Esophagus muscularis mucosa (tissue), 4 donors: ENCODE results near the gene SLC25A23. TPM values are rescaled to one million over a fixed set of nuclear protein-coding genes. Genes with fewer than 3 reads are reported as not detected.

ENCODE experiments used
- DNase-seq: peaks from one replicate; pipeline ENCODE4 v3.0.0-alpha.2; 2017; ENCODE audit errors: extremely low spot score
- H3K27ac ChIP-seq, 4 donors: fragments of 200-600 bp; sonication (generic); replicated peaks in 1 of 4; 1 replicate in 3 of 4; 2 replicates in 1 of 4; pipeline ENCODE4 v1.5.1; 2016 to 2019; ENCODE audit warnings: mild to moderate bottlenecking in 1 of 4
- H3K27me3 ChIP-seq, 4 donors: fragments of 200-600 bp; sonication (generic); one replicate each; pipeline versions ENCODE4 v1.5.1 to v1.6.0; 2016 to 2019
- H3K36me3 ChIP-seq, 4 donors: fragments of 200-600 bp; sonication (generic); one replicate each; pipeline ENCODE4 v1.5.1; 2016 to 2019
- H3K4me1 ChIP-seq, 4 donors: fragments of 200-600 bp; sonication (generic); one replicate each; pipeline ENCODE4 v1.5.1; 2016 to 2019
- H3K4me3 ChIP-seq, 4 donors: fragments of 200-600 bp; sonication (generic); 1 replicate in 2 of 4; 2 replicates in 2 of 4; pipeline ENCODE4 v1.5.1; 2016 to 2019; ENCODE audit warnings: mild to moderate bottlenecking in 4 of 4, moderate library complexity in 1 of 4
- H3K9me3 ChIP-seq, 4 donors: fragments of 200-600 bp; sonication (generic); 1 replicate in 3 of 4; 2 replicates in 1 of 4; pipeline ENCODE4 v1.5.1; 2016 to 2019
- CTCF ChIP-seq, 3 experiments: fragments of 200-600 bp in 2 of 3; fragments of 450-650 bp in 1 of 3; sonication (generic) in 2 of 3; IDR thresholded peaks; one replicate each; pipeline ENCODE4 v1.5.1; 2017 to 2019; ENCODE audit warnings: antibody characterized with exemption in 3 of 3, mild to moderate bottlenecking in 2 of 3, moderate library complexity in 1 of 3
- EP300 ChIP-seq: sonication (generic); formaldehyde crosslinking; IDR thresholded peaks from one replicate; pipeline ENCODE4 v1.6.1; 2017; ENCODE audit warnings: antibody characterized with exemption
- POLR2A ChIP-seq: fragments of 450-650 bp; IDR thresholded peaks from one replicate; pipeline ENCODE4 v1.6.1; 2017; ENCODE audit warnings: antibody characterized with exemption, moderate library complexity, mild to moderate bottlenecking, low read depth
- POLR2AphosphoS5 ChIP-seq, 2 donors: sonication (generic); formaldehyde crosslinking; IDR thresholded peaks; one replicate each; pipeline ENCODE4 v1.6.1; 2017; ENCODE audit warnings: antibody characterized with exemption in 2 of 2
- WGBS: methylation state at CpG from one replicate; pipeline ENCODE4 v1.1.5; 2018; 5-methylcytosine and 5-hydroxymethylcytosine counted together
- intact Hi-C: fragments of 100-400 bp; cut with DNase I; formaldehyde crosslinking; loops from one replicate; pipeline ENCODE4 v1.15.1; 2023
- total RNA-seq, 4 donors: library from RNA; depleted of rRNA; stranded (reverse); fragments of >200 nt; gene quantifications; one replicate each; pipeline versions ENCODE4 v1.1.0 to v1.2.1, GENCODE V29; 2016

SLC25A23 gene
- total RNA-seq, 4 donors from 2014 or later, result 215 to 412 (median 315) TPM

GRCh38 chr19:6464070-6464873 lies 4.7 kb upstream of the SLC25A23 start, which contains the start of gene CRB3:
TSS of gene CRB3 (plus strand) at chr19:6464271. CDS start at chr19:6464702, 431 bp downstream.
- peaks cover 0 to 19% (median 11%) of the 10 kb centered on the region in 4 donors for H3K4me1 ChIP-seq
- 25% methylated on average over 4 of the region's 65 CpGs for WGBS
- no peak for DNase-seq

GRCh38 chr19:6460099-6460884 lies 700 bp upstream of the SLC25A23 start:
- Histone ChIP-seq H3K27me3 (peaks cover 0 to 31% (median 14%) of the 10 kb centered on the region in 4 donors), H3K4me3 (peak overlapping the region; percentile 66 to 97 (median 90)), H3K9me3 (no peaks in the 10 kb centered on the region), H3K4me1 (peaks cover 11 to 36% (median 28%) of the 10 kb centered on the region in 4 donors), H3K36me3 (peaks cover 6 to 23% (median 13%) of the 10 kb centered on the region in 4 donors), H3K27ac (peak overlapping the region; percentile 74 to 91 (median 88))
- WGBS, result under 1% methylated on average over 44 of the region's 57 CpGs
- intact Hi-C loops, result no loop called here
- peak; percentile 98 for DNase-seq
- TF ChIP-seq POLR2A, result no peak
- peak; percentile 57 to 69 (median 65) for TF ChIP-seq CTCF (IDR thresholded peaks at IDR 0.05)
- TF ChIP-seq EP300, result no peak
- peak; percentile 61 to 72 for TF ChIP-seq POLR2AphosphoS5 (IDR thresholded peaks at IDR 0.05)

More at GRCh38 chr19:6464070-6464873, 4.7 kb upstream of the SLC25A23 start, which contains the start of gene CRB3:
- Histone ChIP-seq H3K4me3 (peak within 1 kb of the TSS in 1 of 4 donors; percentile 29), H3K27me3 (peaks cover 0 to 31% (median 14%) of the 10 kb centered on the region in 4 donors), H3K27ac (no peak within 1 kb of the TSS), H3K36me3 (no peaks in the 10 kb centered on the region), H3K9me3 (no peaks in the 10 kb centered on the region)
- intact Hi-C loops, result no loop called here
- TF ChIP-seq CTCF (IDR thresholded peaks at IDR 0.05) (no peak), POLR2AphosphoS5 (IDR thresholded peaks at IDR 0.05) (no peak), EP300 (no peak), POLR2A (no peak)

- DNase-seq, result no peak
- 33% methylated on average over 16 of the region's 16 CpGs for WGBS
Measured at GRCh38 chr19:6458695-6459261, 814 bp downstream of the SLC25A23 start.

More at GRCh38 chr19:6458695-6459261, 814 bp downstream of the SLC25A23 start:
- peaks cover 11 to 29% (median 24%) of the 10 kb centered on the region in 4 donors for H3K4me1 ChIP-seq
- H3K27ac ChIP-seq, result peak overlapping the region; percentile 74 to 91 (median 88)
- H3K27me3 ChIP-seq, result peaks cover 0 to 17% (median 3%) of the 10 kb centered on the region in 4 donors
- H3K36me3 ChIP-seq, result peaks cover 17 to 38% (median 28%) of the 10 kb centered on the region in 4 donors
- H3K9me3 ChIP-seq, result peaks cover 0 to 8% (median 8%) of the 10 kb centered on the region in 4 donors
- H3K4me3 ChIP-seq, result peak overlapping the region; percentile 66 to 97 (median 90)
- peak; percentile 36 to 42 for TF ChIP-seq POLR2AphosphoS5 (IDR thresholded peaks at IDR 0.05)
- TF ChIP-seq CTCF (IDR thresholded peaks at IDR 0.05), result no peak
- intact Hi-C loops, result no loop called here
